Activated CD4-positive, alpha-beta T cell treated with anti-CD3 and anti-CD28 coated beads for 1 hour (primary cell): ENCODE measurements around the gene DGCR6L.
A peak's percentile ranks its signal among the peaks of the same experiment; 100 is the strongest.
"Not testable (repeated sequence)": the region's sequence is repeated elsewhere in the genome, so short reads cannot be mapped to it uniquely, and the experiment has no call there.

ENCODE experiments used
- DNase-seq: peaks from one replicate; pipeline ENCODE4 v3.0.0-alpha.2; 2020

Gene DGCR6L

GRCh38 chr22:20290045-20290392 lies 29.8 kb downstream of the DGCR6L start:
- DNase-seq = no peak

DNA sequence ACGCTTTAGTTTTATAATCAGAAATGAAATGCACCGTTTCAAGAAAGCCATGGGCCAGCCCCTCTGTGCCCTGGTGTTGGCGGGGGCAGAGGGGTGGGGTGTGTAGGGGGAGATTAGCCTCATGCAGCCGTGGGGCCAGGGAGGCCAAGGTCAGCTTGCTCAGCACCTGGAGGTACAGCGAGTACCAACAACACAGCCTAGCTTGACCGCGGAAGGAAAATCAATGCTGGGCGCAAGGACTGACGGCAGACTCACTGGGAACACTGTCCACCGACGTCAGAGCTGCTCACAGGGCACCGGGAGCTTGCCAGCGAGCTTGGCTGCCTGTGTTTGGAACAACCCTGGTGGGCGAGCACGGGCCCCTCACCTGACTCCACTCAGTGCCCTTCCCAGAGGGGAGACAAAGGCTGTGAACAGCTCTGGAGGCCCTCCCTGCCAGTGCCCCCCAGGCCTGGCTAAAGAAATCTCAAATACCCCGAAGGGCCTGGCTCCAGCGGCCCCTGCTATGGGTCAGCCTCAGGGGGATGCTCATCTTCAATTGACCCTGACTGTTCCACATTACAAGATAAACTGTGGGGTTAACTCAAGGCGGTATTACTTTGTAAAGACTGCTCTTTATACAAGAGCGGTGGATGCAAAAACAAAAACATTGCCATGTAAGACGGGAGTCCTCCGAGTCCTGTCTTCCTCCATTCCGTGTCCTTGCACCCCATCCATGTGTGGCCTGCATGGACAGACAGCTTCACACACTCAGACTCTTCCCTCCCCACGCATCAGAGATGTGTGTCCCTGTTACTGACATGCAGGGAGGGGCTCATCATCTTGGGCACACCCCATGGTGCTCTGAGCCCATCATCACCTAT lies 30.4 kb downstream of the DGCR6L start:
- not testable (repeated sequence) for DNase-seq

DNA sequence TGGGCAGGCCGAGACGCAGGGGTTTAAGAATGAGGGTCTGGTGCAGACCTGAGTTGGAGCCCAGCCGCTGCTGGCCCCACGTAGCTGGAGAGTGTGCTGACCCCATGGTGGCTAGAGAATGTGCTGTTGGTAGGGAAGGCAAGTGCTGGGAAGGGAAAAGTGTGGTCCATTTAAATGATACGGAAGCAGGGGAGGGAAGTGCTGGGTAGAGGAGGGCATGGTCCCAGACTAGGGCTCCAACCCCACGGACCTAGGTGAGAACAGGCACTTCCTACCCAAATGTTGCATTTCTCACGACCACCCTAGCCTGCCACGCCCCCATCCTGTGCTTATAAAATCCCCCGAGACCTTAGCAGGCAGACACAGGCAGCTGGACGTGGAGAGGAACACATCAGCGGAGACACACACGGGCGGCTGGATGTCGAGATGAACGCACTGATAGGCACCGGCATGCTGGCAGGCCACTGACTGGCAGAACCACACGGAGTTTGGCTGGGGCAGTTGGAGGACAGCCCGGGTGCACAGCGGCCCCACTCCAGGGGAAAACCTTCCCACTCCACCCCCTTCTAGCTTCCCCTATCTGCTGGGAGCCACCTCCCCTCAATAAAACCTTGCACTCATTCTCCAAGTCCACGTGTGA lies 33.0 kb downstream of the DGCR6L start:
- not testable (repeated sequence) for DNase-seq

- DNase-seq = not testable (repeated sequence)
These were observed 33.6 kb downstream of the DGCR6L start for GRCh38 chr22:20286312-20286660.

GRCh38 chr22:20285473-20286311 lies 34.2 kb downstream of the DGCR6L start:
- peak; percentile 70 for DNase-seq

- no peak for DNase-seq
These were observed 35.3 kb downstream of the DGCR6L start for GRCh38 chr22:20284471-20285086.

- no peak for DNase-seq
These were observed 36.2 kb downstream of the DGCR6L start for GRCh38 chr22:20283674-20284066.

DNA sequence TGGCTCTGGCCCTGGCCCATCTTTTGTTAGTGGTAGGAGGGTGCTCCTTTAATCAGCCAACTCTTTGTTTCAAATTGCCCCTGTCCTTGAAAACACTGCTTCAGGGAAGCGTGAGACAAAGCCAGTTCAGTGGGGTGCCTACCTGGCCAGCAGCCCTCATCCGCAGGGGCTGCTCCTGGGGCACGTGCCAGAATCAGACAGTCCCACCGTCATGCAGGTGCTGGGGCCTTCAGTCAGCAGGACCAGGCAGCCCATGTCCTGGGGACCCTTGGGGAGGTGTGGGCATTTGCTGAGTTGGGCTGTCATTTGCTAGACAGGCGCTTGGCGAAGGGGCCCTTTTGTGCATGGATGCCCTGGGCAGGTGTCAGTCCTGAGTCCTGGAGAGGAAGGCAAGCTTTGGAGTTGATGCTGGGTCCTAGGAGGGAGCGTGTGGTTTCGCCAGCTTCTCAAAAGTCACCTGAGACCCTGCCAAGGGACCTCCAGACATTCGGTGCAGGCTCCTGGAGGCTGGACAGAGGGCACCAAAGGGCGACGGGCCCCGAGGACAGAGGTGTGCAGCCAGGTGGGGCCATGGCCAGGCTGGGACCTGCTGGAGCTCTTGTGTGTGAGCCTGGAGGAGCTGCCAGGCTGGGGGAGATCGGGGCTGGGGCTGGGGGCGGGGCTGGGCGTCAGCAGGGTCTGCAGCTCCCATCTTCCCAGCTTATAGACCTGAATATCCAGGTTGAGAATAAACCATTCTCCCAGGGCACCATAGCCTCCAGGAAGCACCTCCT lies 36.8 kb downstream of the DGCR6L start:
- no peak for DNase-seq

- DNase-seq = no peak
These were observed 38.0 kb downstream of the DGCR6L start for GRCh38 chr22:20281891-20282290.

GRCh38 chr22:20281473-20281872 lies 38.4 kb downstream of the DGCR6L start:
- DNase-seq = not testable (repeated sequence)

DNA sequence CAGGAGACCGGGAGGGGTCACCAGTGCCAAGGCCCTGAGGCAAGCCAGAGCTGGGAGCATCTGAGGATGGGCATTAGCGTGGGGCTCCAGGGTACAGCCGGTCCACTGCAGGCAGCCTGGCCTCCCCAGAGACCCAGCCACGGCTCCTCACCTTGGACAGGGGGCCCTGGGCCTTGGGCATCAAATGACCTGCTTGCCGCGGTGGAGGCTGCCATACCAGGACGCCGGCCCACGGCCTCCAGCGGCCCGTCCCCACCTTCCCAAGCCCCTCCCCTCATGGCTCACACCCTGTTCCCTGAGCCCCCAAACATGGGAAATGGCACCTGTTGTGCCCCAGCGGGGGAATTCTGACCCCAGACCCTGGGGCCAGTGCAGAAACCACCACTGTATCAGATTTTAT lies 39.0 kb downstream of the DGCR6L start:
- DNase-seq = no peak

DNA sequence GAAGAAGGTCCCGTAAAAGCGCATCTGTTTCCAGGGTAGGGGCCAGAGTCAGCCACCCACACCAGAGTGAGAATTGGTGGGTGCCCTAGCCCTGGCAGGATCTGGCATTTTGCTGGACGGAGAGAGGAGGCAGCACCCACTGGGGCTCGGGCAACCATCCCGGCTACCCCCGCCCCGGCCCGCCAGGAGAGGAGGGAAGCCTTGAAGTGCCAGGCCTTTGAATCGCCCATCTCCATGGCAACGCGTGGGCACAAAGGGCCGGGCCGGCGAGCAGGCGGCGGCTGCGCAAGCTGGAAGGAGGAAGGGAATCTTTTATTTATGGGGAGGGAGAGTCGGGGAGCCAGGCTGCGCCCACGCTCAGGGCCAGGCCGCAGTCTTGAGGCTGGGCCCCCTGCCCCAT lies 39.7 kb downstream of the DGCR6L start:
- not testable (repeated sequence) for DNase-seq

DNA sequence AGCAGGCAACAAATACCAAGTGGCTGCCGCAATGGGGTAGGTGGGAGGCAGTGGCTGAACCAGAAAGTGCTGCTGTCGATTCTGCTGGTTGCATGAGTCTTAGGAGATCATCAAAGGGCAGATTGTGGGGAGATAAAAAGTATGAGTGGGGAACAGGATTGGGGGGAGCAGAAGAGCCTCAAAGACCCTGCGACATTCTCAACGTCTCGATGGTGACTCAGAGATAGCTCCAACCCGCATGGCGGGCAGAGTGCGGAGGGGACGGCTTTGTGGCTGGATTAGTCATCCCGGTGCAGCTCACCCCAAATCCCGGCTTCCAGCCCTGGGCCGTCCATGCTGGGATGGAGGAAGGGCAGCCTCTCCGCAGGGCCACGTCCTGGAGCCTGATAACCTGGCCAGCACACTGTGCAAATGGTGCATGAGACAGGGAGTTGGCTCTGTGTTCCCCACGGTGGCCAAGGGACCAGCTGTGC lies 40.2 kb downstream of the DGCR6L start:
- DNase-seq = no peak

- not testable (repeated sequence) for DNase-seq
These were observed 41.0 kb downstream of the DGCR6L start for GRCh38 chr22:20278726-20279490.

- DNase-seq = not testable (repeated sequence)
These were observed 41.8 kb downstream of the DGCR6L start for GRCh38 chr22:20277936-20278635.

DNA sequence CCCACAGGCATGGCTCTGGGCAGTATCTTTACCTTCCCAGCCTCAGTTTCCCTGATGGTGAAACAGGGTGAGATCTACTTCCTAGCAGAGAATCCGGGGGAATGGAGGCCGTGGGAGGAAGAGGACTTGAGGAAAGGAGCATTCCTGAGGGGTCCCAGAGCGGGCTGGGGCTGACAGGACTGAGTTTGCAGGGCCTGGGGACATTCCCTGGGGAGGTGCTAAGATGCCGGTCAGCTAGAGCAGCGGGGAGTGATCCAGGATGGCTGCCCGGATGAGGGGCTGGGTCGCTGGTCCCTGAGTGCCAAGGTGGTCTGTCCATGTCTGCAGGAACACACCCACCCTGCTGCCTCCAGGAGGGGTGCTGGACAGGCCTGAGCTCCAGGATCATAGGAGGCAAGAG lies 43.4 kb downstream of the DGCR6L start:
- DNase-seq = no peak

- no peak for DNase-seq
These were observed 44.0 kb downstream of the DGCR6L start for GRCh38 chr22:20275836-20276235.

DNA sequence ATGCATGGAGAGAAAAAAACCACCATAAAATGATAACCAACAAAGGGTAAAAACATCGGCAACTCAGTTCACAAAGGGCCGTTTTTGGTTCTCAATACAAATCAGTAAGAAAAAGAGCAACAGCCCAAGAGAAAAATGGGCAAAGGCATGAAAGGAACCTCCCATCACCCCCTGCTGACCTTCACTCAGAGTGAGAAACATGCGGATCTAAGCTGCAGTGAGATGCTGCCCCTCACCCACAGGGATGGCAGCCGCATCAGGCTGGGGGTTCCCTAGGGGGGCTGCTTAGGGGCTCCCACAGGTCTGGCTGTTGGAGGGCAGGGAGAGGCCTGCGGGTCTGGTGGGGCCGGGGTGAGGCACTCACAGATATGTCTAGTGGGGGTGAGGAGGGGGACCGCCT lies 44.5 kb downstream of the DGCR6L start:
- DNase-seq = not testable (repeated sequence)

DNA sequence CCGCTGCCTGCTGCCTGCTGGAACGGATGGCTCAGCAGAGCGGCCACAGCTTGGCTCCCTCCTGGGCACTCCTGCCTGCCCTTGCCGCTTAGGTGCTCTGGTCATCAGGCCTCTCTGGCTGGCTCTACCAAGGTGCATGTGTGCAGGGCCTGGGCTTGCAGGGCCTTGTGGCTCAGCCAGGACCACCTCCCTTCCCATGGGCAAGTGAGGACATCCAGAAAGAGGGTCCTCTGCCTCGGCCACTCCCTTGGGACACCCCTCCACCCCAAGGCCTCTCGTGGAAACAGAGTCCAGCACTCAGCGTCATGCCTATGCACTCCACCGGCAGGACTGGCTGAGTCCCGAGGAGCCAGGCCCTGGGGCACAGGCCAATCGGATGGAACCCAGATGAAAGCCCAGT lies 45.5 kb downstream of the DGCR6L start:
- not testable (repeated sequence) for DNase-seq

- DNase-seq = no peak
These were observed 46.1 kb downstream of the DGCR6L start for GRCh38 chr22:20273758-20274181.

GRCh38 chr22:20272700-20273099 lies 47.2 kb downstream of the DGCR6L start:
- no peak for DNase-seq
